GM10847 (cell line): ENCODE measurements around the gene IL1A.

Source experiments
- POLR2A ChIP-seq: IDR thresholded peaks from 2 replicates; pipeline ENCODE4 v1.6.1; 2011; ENCODE audit not compliant: insufficient read length; ENCODE audit errors: extremely low read depth

The IL1A gene

DNA sequence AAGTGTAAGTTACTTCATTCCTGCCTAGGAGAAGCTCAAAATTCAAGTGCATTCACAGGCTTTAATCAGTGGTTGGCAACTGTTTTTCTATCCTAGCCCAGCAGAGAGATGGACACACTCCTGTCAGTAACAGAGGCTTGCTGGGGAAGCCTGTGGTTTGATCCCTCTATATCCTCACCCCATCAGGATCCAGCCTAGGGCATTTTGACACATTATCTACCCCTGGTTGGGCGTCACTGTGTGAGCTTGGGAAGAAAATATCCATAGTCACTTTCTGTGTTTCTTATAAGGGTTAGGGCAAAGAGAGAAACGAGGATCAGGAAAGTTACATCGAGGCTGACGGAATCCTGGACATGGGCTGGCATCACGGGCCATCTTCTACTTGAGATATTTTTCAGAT lies 53.5 kb downstream of the IL1A start:
- TF ChIP-seq POLR2A: no peak

DNA sequence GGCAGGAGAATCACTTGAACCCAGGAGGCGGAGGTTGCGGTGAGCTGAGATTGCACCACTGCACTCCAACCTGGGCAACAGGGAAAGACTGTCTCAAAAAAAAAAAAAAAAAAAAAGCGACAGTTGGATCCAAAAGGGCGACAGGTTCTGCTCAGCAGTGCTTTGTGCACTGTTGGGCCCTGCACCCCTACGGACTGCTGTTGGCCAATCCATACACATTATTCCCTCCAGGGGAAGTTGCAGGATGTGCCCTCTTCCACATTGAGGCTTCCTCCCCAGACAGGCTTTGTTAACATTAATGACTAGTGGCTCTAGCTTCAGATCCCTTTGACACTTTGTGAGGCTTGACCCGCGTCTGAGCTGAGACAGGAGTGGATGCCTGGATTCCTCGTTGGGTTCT lies 54.1 kb downstream of the IL1A start:
- TF ChIP-seq POLR2A: no peak

DNA sequence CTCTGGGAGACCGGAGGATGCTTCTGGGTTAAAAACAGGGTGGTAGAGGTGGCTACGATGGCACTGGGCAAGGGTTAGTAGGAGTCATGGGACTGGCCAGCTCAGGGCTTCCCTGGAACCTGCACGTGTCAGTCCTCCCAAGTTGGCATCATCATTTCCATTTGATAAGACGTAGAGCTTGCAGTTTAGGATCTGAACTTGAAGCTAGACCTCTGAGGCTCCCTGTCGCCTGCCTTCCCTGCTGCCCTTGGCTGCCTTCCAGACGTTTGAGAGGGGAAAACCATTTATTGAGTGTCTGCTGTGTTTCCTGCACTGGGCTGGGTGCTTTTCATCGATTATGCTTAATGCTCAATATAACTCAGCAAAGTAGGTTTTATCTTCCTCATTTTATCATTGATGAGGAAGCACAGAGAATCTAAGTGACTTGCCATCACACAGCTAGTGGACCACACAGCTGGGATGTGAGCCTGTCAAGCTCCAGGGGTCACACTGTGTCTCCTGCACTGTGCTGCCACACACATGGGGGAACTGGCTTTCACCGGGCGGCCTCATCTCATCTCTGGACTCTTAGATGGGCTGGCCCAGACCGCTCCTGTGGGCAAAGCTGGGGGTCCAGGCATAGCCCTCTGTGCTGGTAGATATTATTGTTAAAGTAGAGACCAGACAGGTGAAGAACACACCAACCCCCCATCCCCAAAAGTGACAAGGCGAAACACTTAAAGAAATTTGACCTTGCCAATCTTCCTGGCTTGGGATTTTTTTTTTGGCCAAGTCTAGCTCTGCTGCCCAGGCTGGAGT lies 55.7 kb downstream of the IL1A start:
- TF ChIP-seq POLR2A: no peak

DNA sequence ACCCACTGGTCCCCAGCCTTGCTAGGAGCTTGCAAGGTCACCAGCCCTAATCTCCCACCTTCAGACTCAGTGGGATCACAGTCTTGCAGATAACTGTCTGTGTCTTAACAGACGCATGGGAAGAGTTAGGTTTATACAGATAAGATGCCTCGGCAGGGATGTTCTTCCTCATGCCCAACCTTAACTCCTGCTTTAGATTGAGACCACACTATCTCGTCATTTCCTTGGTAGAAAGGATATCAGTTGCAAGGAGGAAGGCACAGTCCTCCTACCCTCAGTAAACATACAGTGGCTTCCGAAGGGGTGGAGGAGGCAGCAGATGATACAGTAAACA lies 56.3 kb downstream of the IL1A start:
- TF ChIP-seq POLR2A: no peak

DNA sequence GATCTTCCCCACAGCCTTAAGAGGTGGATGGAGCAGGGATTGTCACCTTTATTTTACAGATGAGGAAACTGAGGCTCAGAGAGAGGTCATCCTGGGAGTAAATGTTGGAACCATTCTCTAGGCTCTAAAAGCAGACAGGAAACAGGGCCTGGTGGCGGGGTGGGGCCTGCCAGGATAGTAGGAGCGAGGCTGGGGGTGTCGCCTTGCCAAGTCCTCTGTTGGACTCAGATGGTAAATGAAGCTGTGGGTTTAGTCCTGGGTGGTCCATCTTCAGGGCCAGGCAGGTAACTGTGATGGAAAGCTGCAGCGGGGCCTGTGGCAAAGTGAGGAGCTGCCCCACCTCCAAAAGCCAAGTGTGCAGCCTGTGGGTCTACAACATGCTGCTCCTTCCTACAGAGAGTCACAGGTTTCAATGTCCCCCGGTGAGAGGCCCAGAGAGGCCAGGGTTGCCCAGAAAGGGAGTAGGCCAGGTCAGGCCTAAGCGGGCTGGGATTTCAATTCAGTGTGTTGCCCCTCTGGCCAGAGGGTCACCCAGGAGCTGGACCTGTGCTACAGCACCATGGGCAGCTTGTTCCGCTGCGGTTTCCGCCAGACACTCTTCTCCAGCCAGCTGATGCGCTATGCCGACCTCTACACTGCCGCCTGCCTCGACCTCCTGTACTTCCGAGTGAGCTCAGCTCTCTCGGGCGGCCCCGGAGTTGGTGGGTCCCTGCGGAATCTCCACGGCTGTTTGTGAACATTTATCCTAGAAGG lies 56.8 kb downstream of the IL1A start:
- TF ChIP-seq POLR2A: no peak

DNA sequence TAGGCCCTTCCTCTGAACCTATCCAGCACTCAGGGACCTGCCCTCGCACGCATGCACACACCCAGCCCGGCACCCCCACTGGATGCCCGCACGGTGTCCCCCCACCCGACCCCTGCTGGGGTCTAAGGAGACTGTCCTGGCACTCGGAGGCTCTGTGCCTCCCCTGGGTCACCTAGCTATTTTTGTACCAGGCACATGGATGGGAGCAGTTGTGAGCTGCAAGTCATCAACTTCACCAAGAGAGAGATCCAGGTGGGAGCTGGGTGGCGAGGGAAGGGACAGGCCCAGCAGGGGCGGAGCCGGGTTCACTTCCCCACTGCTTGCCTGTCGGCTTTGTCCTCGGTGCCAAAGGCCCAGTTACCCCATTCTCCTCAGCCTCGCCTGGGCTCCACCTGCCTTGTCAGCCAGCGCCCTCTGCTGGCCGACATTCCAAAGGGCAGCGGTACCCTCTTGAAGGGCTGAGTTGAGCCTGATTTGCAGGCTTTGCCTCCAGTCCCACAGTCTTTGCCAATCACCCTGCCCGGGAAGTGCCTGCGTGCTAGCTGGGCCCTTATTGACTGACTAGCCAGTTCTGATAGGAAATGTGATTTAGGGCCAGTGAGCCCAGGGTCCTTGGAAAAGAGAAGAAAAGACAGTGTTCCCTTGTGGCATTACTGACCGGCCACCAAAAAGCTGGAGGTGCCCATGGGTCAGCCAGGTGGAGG lies 57.7 kb downstream of the IL1A start:
- no peak for TF ChIP-seq POLR2A

DNA sequence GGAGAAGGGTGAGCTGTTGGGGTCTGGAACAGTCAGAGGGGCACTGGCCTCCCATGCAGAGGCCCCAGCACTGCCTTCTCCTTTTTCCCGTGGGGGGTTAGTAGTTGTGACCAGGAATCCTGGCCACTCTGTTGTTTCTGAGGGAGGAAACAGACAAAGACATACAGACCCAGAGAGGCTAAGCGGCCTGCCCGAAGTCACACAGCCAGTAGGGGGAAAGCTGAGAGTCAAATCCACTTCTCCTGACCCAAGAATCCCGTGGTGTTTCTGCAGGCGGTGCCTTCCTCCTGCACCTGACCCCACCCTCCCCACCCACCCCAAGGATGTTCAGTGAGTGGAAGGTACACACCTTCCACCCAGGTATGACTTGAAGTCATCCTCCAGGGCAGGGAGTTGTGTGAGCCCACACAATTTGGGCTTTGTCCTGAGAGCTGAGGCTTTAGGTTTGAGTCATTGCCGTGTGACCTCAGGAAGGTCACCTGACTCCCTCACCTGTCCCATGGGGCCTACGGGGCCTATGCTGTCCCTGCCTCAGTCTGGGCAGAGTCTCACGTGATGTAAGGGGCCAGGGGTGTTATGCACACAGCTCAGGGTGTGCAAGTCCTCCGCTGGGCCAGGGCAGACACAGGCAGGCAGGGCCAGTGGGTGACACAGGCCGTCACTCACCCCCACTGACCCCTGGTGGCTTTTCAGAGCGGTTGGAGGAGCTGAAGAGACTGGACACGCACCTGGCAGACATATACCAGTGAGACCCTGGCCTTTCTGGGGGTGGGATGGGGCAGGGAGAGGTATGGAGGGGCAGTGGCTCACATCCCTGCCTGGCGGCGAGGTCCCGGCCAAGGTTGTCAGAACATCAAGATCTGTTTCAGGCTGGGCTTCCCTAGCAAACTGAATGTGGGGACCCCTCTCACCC lies 58.5 kb downstream of the IL1A start:
- no peak for TF ChIP-seq POLR2A

DNA sequence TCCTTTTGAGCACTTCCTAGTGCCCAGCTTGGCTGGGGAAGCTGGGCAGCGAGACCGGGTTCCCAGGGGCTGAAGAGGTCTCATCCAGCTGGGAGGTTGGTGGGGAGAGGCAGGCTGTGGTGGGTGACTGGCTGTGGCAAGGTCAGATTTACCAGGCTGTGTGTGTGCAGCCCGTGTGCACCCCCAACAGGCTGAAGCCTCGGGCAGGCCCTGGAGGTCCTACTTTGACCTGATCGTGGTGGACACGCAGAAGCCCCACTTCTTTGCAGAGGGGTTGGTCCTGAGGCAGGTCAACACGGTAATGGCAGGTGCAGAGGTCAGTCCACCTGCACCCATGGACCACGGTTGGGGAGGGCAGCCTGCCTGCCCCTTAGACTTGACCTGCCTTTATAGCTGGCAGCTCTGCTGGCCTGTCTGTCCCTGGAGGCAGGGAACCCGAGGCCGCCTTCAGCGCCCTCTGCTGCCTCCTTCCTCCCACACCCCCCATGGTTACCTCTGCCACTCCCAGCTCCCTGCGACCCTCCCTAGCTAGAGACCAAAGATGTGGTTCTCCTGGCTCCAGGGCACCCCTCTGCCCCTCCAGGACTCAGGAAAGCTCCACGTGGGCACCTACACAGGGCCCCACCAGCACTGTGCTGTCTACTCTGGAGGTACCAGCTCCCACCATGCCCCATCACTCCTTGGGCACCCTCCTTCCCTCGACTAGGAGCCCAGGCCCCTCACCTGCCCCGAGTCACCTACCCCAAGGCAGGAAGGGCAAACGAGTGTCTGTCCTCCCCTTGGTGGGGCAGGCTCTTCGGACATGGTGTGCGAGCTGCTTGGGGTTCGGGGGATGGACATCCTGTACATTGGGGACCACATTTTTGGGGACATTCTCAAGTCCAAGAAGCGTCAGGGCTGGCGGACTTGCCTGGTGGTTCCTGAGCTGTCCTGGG lies 59.4 kb downstream of the IL1A start:
- TF ChIP-seq POLR2A: no peak

DNA sequence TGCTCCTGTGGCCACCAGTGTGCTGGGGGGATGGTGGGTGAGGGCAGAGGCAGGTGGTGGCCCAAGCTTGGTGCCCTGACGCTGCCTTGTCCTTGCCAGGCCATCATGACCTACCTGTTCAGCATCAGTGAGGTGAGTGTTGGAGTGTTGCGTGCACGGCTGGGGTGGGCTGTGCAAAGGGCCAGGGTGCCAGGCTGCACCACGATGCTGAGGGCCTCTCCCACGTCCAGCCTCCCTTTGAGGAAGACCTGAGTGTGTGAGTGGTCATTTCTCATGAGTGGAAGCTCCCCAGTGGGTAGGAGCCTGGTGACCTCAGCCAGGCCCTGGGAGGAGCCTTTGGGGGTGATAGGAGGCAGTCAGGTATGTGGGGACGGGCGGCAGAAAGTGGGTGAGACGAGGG lies 60.3 kb downstream of the IL1A start:
- TF ChIP-seq POLR2A: no peak
